Activated CD8-positive, alpha-beta T cell treated with anti-CD3 and anti-CD28 coated beads for 36 hours (primary cell): ENCODE results near the gene RBM15. TPM values are rescaled to one million over a fixed set of nuclear protein-coding genes. Genes with fewer than 3 reads are reported as not detected.

Experiments used
- ATAC-seq: fragments of 200-7000 bp; cut with Tn5 transposase; one replicate; pipeline ENCODE4 v1.10.0; 2021; ENCODE audit warnings: mild to moderate bottlenecking, moderate library complexity
- CTCF ChIA-PET: fragments of 350-600 bp; sonication (Branson Sonifier 250); formaldehyde crosslinking; loops from one replicate; lab custom pipeline; 2021; ENCODE audit warnings: antibody characterized with exemption; lab: Charles Lee
- POLR2A ChIA-PET: fragments of 350-600 bp; sonication (Branson Sonifier 250); formaldehyde crosslinking; loops from one replicate; lab custom pipeline; 2021; ENCODE audit warnings: antibody characterized with exemption; lab: Charles Lee
- DNase-seq: peaks from one replicate; pipeline ENCODE4 v3.0.0-alpha.2; 2020
- H3K27ac Mint-ChIP-seq: one replicate; pipeline ENCODE4 v1.8.0; 2021; ENCODE audit warnings: mild to moderate bottlenecking, mixed read lengths
- H3K27me3 Mint-ChIP-seq: one replicate; pipeline ENCODE4 v1.8.0; 2021; ENCODE audit warnings: mixed read lengths
- H3K36me3 Mint-ChIP-seq: one replicate; pipeline ENCODE4 v1.8.0; 2021; ENCODE audit warnings: low read depth, mixed read lengths
- H3K4me1 Mint-ChIP-seq: one replicate; pipeline ENCODE4 v1.8.0; 2021; ENCODE audit warnings: low read depth, mixed read lengths
- H3K4me3 Mint-ChIP-seq: one replicate; pipeline ENCODE4 v1.8.0; 2021; ENCODE audit warnings: mild to moderate bottlenecking, moderate library complexity, mixed read lengths
- H3K9me3 Mint-ChIP-seq: one replicate; pipeline ENCODE4 v1.8.0; 2021; ENCODE audit warnings: mixed read lengths
- intact Hi-C: fragments of 100-400 bp; cut with micrococcal nuclease; formaldehyde crosslinking; loops from one replicate; pipeline ENCODE4 v1.10.0; 2022
- total RNA-seq, 2 experiments: library from RNA; stranded (reverse); gene quantifications; one replicate each; pipeline ENCODE4 v1.2.3, GENCODE V29; 2021
- TF ChIP-seq, protein P1 (sequence below): fragments of 200-600 bp; IDR thresholded peaks from one replicate; pipeline ENCODE4 v1.8.0; 2022; ENCODE audit warnings: antibody characterized with exemption, mild to moderate bottlenecking

The RBM15 gene
- total RNA-seq, 2 experiments from 2014 or later, result 70.8 to 72.5 TPM

- Mint-ChIP-seq H3K9me3 (no peaks in the 10 kb centered on the region), H3K27ac (no peak overlapping the region), H3K36me3 (peaks cover 24% of the 10 kb centered on the region), H3K27me3 (no peaks in the 10 kb centered on the region), H3K4me3 (no peak overlapping the region), H3K4me1 (peaks cover 4% of the 10 kb centered on the region)
- DNase-seq, result no peak
- TF ChIP-seq, protein P1, sequence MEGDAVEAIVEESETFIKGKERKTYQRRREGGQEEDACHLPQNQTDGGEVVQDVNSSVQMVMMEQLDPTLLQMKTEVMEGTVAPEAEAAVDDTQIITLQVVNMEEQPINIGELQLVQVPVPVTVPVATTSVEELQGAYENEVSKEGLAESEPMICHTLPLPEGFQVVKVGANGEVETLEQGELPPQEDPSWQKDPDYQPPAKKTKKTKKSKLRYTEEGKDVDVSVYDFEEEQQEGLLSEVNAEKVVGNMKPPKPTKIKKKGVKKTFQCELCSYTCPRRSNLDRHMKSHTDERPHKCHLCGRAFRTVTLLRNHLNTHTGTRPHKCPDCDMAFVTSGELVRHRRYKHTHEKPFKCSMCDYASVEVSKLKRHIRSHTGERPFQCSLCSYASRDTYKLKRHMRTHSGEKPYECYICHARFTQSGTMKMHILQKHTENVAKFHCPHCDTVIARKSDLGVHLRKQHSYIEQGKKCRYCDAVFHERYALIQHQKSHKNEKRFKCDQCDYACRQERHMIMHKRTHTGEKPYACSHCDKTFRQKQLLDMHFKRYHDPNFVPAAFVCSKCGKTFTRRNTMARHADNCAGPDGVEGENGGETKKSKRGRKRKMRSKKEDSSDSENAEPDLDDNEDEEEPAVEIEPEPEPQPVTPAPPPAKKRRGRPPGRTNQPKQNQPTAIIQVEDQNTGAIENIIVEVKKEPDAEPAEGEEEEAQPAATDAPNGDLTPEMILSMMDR, result no peak
- ATAC-seq, result no peak
- intact Hi-C loops, result no loop called here
- ChIA-PET POLR2A (no interaction called here), CTCF (interaction anchor here (0.7 to 2.9 kb wide), 5 partner anchors 9 to 192 kb away, joined by 3 to 10 read pairs (median 3); partner anchors contain the start of gene RBM15)
These were observed 55.3 kb downstream of the RBM15 start for GRCh38 chr1:110394493-110394820.

Other genes starting within 250 kb of the RBM15 start
- gene UBL4B, start 226.9 kb upstream of the RBM15 start, total RNA-seq, result not detected
- under 1 TPM; 0.05 to 0.18 TPM for gene SLC6A17, start 188.9 kb upstream of the RBM15 start, total RNA-seq
- gene KCNC4, start 129.1 kb upstream of the RBM15 start, total RNA-seq, result 10 to 100 TPM; 10.7 to 12.2 TPM
- under 1 TPM; 0.27 to 0.51 TPM for gene SLC16A4, start 51.6 kb downstream of the RBM15 start, total RNA-seq
- 100 to 1,000 TPM; 154 to 160 TPM for gene LAMTOR5, start 68.3 kb downstream of the RBM15 start, total RNA-seq
- not detected for gene PROK1, start 111.8 kb downstream of the RBM15 start, total RNA-seq
- not detected for gene KCNA10, start 179.8 kb downstream of the RBM15 start, total RNA-seq